Cardiac fibroblast (primary cell): ENCODE results near the gene IFNA8.

Experiments
- DNase-seq, 2 donors: peaks; one replicate each; pipeline versions ENCODE4 v3.0.0 to v3.0.0-alpha.2; 2010; ENCODE audit warnings: low read depth in 2 of 2
- H3K4me3 ChIP-seq, 2 donors: replicated peaks in 1 of 2; 1 replicate in 1 of 2; 2 replicates in 1 of 2; pipeline ENCODE4 v1.5.1; 2011; ENCODE audit warnings: low read depth in 2 of 2, low read length in 2 of 2, mild to moderate bottlenecking in 2 of 2, moderate library complexity in 1 of 2
- TF ChIP-seq, protein P1 (sequence below): IDR thresholded peaks from one replicate; pipeline ENCODE4 v1.5.1; 2011; ENCODE audit warnings: low read depth, mild to moderate bottlenecking, low read length, inconsistent platforms

The IFNA8 gene

GRCh38 chr9:21392270-21392669, 16.6 kb upstream of the IFNA8 start:
- no peak overlapping the region for H3K4me3 ChIP-seq
- peak in 1 of 2 donors; percentile 29 for DNase-seq
- TF ChIP-seq, protein P1, sequence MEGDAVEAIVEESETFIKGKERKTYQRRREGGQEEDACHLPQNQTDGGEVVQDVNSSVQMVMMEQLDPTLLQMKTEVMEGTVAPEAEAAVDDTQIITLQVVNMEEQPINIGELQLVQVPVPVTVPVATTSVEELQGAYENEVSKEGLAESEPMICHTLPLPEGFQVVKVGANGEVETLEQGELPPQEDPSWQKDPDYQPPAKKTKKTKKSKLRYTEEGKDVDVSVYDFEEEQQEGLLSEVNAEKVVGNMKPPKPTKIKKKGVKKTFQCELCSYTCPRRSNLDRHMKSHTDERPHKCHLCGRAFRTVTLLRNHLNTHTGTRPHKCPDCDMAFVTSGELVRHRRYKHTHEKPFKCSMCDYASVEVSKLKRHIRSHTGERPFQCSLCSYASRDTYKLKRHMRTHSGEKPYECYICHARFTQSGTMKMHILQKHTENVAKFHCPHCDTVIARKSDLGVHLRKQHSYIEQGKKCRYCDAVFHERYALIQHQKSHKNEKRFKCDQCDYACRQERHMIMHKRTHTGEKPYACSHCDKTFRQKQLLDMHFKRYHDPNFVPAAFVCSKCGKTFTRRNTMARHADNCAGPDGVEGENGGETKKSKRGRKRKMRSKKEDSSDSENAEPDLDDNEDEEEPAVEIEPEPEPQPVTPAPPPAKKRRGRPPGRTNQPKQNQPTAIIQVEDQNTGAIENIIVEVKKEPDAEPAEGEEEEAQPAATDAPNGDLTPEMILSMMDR = peak; percentile 24

GRCh38 chr9:21395778-21396717, 12.9 kb upstream of the IFNA8 start:
- peak; percentile 15 to 28 for DNase-seq
- H3K4me3 ChIP-seq = peak overlapping the region; percentile 40 to 47
- TF ChIP-seq, protein P1 = peak; percentile 82

GRCh38 chr9:21398955-21399489, 9.9 kb upstream of the IFNA8 start:
- H3K4me3 ChIP-seq = no peak overlapping the region
- DNase-seq = no peak
- TF ChIP-seq, protein P1 = no peak

GRCh38 chr9:21399956-21400355, 9.0 kb upstream of the IFNA8 start:
- no peak for DNase-seq
- H3K4me3 ChIP-seq = no peak overlapping the region
- TF ChIP-seq, protein P1 = no peak

GRCh38 chr9:21402386-21403251, 6.3 kb upstream of the IFNA8 start:
- H3K4me3 ChIP-seq = peak overlapping the region in 1 of 2 donors; percentile 8
- no peak for DNase-seq
- TF ChIP-seq, protein P1 = no peak

DNA sequence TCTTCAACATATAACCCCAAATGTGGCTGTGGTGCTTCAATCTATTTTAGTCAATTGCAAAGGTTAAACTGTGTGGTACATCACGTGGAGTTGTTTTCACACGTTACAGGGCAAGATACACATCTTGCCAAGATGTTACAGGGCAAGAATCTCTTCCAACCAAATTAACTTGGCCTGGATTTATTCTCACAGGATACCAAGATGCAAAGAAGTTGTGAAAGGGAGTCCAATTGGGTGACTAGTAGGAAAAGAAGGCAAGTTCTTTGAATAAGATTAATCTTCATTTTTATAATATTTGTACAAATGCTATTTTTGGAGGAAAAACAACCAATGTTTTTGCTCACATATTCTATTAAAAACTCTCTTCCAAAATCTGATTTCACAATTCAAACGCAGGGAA, 4.8 kb upstream of the IFNA8 start:
- no peak overlapping the region for H3K4me3 ChIP-seq
- TF ChIP-seq, protein P1 = no peak
- no peak for DNase-seq
